SK-N-SH (cell line): ENCODE results near the gene CCDC107.

Experiments
- CHD2 ChIP-seq: fragments of 150-350 bp; IDR thresholded peaks from 2 replicates; pipeline ENCODE4 v1.6.1; 2018; ENCODE audit warnings: low read length; ENCODE audit not compliant: partially characterized antibody
- CTCF ChIP-seq: fragments of 200-600 bp; sonication (generic); IDR thresholded peaks from 2 replicates; pipeline ENCODE4 v1.6.1; 2017; ENCODE audit warnings: antibody characterized with exemption, mild to moderate bottlenecking, moderate library complexity
- ELF1 ChIP-seq: IDR thresholded peaks from 2 replicates; pipeline ENCODE4 v1.4.0; 2012
- EP300 ChIP-seq, 2 experiments: IDR thresholded peaks; 2 replicates each; pipeline versions ENCODE4 v1.4.0 to v1.6.1; 2012; ENCODE audit warnings: borderline replicate concordance in 1 of 2, low read depth in 1 of 2, low read length in 1 of 2
- FOSL2 ChIP-seq: IDR thresholded peaks from 2 replicates; pipeline ENCODE4 v1.4.0; 2012; ENCODE audit warnings: low read depth, mild to moderate bottlenecking, moderate library complexity, borderline replicate concordance
- FOXJ3 ChIP-seq: sonication (generic); formaldehyde crosslinking; IDR thresholded peaks from 2 replicates; pipeline ENCODE4 v1.5.1; 2020; ENCODE audit warnings: mild to moderate bottlenecking, missing genetic modification reagents
- JUND ChIP-seq: IDR thresholded peaks from 2 replicates; pipeline ENCODE4 v1.4.0; 2012
- MAX ChIP-seq: IDR thresholded peaks from 2 replicates; pipeline ENCODE4 v1.4.0; 2012; ENCODE audit warnings: low read depth
- PBX3 ChIP-seq: IDR thresholded peaks from 2 replicates; pipeline ENCODE4; 2012
- POLR2AphosphoS5 ChIP-seq: IDR thresholded peaks from 2 replicates; pipeline ENCODE4 v1.6.1; 2012; ENCODE audit warnings: low read depth, low read length
- REST ChIP-seq: IDR thresholded peaks from 2 replicates; pipeline ENCODE4 v1.6.1; 2012; ENCODE audit warnings: mild to moderate bottlenecking, low read depth, low read length, moderate library complexity
- SMC3 ChIP-seq: IDR thresholded peaks from 2 replicates; pipeline ENCODE4 v1.6.1; 2012; ENCODE audit warnings: low read depth, low read length, improper control_type of control experiment
- TCF12 ChIP-seq: IDR thresholded peaks from 2 replicates; pipeline ENCODE4 v1.4.0; 2012
- USF2 ChIP-seq: fragments of 150-350 bp; IDR thresholded peaks from 2 replicates; pipeline ENCODE4 v1.6.1; 2017; ENCODE audit warnings: antibody characterized with exemption, low read length, low read depth, borderline replicate concordance

- TF ChIP-seq CTCF (no peak), SMC3 (no peak), ELF1 (no peak), FOSL2 (no peak), FOXJ3 (no peak), USF2 (no peak), REST (no peak), JUND (no peak), MAX (no peak), TCF12 (no peak), CHD2 (no peak), EP300 (IDR thresholded peaks at IDR 0.05; ENCODE audit: borderline replicate concordance in 1 of 2, low read depth in 1 of 2, low read length in 1 of 2) (no peak), POLR2AphosphoS5 (no peak), PBX3 (no peak)
Measured at GRCh38 chr9:35687972-35688557, 30.0 kb downstream of the CCDC107 start.
